HG02759 (cell line): ENCODE data around the gene TNP2.
A peak's percentile ranks its signal among the peaks of the same experiment; 100 is the strongest.

Experiments
- ATAC-seq: cut with Tn5 transposase; IDR thresholded peaks from one replicate; pipeline ENCODE4 v1.9.1; 2021; ENCODE audit warnings: mild to moderate bottlenecking, moderate library complexity; ENCODE audit not compliant: unreplicated experiment

TNP2 gene

GRCh38 chr16:11245222-11245737 lies 23.8 kb downstream of the TNP2 start:
- no peak for ATAC-seq

GRCh38 chr16:11242658-11243057 lies 26.5 kb downstream of the TNP2 start:
- ATAC-seq = no peak

GRCh38 chr16:11241480-11242204 lies 27.5 kb downstream of the TNP2 start:
- no peak for ATAC-seq

DNA sequence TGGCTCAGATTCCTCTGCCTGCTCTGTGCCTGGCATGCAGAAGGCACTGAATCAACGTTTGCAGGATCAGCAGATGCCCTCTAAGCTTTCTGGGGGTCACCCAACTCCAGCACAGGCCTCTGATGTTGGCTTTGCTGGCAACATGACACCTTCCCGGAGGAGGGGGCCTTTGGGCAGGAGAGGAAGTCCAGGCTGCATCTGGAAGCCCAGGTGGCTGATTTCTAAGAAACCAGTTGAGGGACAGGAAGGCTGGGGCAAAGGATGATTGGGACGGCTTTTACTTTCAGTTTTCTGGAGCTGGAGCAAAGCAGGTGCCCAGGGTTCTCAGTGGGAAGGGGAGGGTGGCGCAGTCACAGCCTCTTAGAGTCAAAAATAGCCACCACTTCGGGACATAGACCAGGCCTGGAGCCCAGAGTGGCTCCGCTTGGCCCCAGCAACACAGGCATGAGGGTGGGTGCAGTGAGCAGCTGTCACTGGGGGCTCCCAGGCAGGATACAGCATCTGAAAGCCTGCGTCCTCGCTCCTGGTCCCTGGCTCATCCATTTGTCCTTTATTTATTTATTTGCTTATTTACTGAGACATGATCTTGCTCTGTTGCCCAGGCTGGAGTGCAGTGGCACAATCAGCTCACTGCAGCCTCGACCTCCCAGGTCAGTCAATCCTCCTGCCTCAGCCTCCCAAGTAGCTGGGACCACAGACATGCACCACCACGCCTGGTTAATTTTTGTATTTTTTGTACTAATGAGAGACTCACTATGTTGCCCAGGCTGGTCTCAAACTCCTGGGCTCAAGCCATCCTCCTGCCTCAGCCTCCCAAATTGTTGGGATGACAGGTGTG lies 28.3 kb downstream of the TNP2 start:
- no peak for ATAC-seq

DNA sequence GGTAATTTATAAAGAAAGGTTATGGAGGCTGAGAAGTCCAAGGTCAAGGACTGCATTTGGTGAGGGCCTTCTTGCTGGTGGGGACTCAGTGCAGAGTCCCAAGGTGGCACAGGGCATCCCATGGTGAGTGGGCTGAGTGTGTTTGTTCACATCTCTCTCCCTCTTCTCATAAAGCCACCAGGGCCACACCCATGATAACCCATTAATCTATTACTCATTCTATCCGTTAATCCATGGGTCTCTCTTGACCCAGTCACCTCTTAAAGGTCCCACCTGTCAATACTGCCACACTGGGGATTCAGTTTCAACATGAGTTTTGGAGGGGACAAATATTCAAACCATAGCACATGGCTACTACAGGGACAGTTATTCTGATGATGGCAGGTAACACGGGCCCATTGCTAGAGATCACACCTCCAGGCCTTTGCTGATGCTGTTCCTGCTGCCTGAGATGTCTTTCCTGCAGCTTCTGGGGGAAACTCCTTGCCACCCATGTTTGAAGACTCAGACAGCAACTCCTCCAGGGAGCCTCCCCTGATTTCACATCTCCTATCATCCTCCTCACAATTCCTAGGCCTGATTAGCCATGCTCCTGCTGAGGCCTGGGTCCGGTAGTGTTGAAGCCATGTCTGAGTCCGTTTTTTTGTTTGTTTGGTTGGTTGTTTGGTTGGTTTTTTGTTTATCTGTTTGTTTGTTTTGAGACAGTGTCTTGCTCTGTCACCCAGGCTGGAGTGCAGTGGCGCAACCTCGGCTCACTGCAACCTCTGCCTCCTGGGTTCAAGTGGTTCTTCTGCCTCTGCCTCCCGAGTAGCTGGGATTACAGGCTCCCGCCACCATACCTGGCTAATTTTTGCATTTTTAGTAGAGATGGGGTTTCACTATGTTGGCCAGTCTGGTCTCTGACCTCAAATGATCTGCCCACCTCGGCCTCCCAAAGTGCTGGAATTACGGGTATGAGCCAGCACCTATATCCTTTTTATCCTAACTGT lies 29.2 kb downstream of the TNP2 start:
- no peak for ATAC-seq

DNA sequence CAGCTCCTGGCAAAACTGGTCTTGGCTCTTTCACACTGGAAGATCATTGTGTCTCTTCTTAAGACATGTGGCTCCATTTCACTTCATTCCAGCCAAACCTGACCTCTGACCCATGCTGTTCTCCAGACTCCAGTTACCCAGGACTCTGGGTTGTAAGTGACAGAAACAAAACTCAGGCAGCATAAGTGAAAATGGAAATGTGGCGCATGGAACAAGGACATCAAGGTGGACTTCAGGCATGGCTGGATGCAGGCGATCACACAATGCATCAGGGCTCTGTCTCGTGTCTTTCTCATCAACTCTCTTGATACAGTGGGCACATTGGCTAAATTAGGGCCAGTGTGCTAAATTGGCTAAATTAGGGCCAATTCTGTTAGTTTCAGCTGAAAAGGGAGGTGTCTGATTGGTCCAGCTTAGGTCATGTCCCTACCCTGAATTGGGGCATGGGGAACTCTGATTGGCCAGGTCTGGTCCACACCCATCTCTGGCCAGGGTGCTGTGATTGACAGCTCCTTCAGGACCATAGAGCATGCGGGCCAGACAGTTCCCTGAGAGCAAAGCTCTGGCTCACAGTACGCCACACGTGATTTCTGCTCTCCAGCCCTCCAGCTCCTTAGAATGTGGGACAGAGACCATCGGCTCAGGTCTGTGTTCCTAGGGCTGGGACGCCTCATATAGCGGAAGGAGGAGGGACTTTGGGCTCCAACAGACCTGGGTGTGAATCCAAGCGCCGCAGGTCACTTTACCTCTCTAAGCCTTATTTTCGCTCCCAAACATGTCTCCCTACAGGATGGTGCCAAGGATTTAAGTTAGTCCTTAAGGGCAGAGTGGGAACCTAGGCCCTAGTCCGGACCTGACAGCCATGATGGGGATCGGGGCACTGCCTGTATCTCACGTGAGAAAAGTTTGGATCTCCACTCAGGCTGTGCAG lies 30.6 kb downstream of the TNP2 start:
- no peak for ATAC-seq

DNA sequence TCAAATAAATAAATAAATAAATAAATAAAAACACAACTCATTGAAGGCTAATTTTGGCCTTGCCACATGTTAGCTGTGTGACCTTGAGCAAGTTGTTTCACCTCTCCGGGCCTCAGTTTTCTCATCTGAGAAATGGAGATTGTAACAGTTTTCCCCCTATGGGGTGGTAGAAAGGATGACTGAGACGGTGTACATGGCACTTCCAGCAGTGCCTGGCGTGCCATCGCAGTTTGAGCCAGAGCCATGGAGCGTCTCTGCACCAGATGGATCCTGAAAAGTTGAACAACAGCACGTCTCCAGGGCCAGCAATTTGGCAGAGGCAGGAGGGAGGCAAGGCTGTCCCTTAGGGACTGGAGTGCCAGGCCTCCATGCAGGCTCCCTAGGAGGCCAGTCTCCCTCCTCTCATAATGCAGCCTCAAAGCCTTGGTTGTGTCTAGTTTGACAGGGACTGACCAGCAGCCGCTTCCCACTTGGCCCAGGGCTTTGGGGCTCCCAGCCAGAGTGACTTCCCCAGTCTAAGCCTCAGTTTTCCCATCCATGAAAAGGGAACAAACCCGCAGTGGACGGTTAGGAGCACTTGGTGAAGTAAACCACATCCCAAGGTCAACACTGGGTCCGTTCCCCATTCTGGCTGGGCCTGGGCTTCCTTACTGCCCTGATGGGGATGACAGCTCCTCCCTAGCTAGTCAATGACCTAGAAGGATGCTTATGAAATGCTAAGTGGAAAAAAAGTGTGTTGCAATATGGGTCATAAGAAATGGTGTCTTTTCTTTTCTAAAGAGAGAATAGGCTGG lies 32.5 kb downstream of the TNP2 start:
- no peak for ATAC-seq

DNA sequence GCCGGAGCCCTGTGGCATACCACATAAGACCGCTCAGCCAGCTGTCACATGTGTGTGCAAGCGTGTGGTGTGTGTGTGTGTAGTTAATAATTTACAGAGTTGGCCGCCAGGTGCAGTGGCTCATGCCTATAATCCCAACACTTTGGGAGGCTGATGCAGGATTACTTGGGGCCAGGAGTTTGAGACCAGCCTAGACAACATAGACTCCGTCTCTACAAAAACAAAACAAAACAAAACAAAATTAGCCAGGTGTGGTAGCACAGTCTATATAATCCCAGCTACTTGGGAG lies 33.5 kb downstream of the TNP2 start:
- no peak for ATAC-seq

DNA sequence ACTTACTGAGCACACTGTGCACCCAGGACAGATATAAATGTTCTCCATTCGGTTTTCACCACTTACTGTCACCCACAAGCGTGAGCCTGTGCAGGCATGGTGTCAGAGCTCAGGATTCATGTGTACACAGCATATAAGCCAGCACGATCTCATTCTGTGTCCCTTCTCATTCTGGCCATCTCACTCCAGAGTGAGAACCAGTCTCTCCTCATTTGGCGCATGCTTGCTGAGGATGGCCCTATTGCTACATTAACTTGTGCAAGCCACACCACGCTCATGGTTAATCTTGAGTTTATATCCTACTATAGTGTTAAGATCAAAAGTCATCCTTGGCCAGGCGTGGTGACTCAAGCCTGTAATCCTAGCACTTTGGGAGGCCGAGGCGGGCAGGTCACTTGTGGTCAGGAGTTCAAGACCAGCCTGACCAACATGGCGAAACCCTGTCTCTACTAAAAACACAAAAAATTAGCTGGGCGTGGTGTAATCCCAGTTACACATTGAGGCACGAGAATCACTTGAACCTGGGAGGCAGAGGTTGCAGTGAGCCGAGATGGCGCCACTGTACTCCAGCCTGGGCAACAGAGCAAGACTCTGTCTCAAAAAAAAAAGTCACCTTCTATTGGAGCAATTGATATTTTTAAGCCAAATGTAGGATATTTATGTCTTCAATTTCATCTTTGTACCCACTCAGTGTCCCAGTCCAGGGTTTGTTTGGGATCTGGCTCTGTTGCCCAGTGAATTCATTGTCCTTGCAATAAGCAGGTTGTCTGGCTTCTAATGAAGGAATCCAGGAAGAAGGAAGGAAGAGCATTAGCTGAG lies 34.0 kb downstream of the TNP2 start:
- ATAC-seq = no peak

GRCh38 chr16:11233727-11234376 lies 35.3 kb downstream of the TNP2 start:
- ATAC-seq = no peak

DNA sequence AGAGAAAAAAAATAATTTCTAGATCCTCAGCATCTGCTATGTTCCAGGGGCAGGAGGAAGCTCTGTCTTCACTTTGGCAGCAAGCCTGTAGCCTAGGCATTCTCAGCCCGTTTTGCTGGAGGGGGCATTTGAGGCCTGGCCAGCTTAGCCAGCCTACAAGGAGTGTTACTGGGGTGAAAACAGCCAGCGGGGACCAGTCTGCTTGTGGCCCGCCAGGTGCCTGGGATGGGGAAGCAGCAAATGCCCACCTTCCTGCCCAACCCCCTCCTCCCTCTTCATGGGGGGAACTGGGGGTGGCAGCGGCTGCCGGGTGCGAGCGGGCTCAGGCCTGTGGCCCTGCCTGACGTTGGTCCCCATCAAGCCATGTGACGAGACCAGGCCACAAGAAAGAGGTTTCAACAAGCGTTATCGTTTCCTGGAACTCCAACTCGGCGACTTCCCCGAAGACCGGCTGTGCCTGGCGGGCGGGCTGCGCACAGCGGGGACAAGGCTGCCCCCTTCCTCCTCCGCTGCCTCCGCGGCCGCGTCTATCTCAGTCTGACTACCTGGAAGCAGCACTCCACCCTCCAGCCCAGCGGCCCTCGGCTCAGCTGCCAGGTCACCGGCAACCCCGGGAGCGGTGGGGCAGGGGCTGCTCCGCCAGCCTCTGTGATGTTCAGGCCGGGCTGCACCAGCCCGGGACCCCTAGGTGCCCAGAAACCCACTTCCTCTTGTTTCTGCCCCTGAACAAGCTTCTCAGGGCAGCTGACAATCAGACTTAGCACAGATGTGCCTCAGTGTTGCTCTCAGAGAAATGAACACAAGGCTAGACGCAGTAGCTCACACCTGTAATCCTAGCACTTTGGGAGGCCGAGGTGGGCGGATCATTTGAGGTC lies 36.0 kb downstream of the TNP2 start:
- peak; percentile 76 for ATAC-seq

DNA sequence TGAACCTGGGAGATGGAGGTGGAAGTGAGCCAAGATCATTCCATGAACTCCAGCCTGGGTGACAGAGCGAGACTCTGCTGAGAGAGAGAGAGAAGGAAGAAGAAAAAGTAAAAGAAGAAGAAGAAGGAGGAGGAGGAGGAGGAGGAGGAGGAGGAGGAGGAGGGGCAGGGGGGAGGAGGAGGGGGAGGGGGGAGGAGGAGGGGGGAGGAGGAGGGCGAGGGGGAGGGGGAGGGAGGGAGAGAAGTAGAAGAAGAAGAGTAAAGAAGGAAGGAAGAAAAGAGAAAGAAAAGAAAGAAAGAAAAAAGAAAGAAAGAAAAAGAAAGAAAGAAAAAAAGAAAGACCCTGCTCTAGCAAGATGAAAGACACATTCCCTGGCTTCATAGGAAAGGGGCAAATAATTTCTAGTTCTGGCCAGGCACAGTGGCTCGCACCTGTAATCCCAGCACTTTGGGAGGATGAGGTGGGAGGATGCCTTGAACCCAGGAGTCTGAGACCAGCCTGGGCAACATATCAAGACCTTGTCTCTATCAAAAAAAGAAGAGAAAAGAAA lies 36.7 kb downstream of the TNP2 start:
- ATAC-seq = no peak

GRCh38 chr16:11231367-11231970 lies 37.7 kb downstream of the TNP2 start:
- no peak for ATAC-seq

- no peak for ATAC-seq
These were observed 39.2 kb downstream of the TNP2 start for GRCh38 chr16:11229906-11230305.

DNA sequence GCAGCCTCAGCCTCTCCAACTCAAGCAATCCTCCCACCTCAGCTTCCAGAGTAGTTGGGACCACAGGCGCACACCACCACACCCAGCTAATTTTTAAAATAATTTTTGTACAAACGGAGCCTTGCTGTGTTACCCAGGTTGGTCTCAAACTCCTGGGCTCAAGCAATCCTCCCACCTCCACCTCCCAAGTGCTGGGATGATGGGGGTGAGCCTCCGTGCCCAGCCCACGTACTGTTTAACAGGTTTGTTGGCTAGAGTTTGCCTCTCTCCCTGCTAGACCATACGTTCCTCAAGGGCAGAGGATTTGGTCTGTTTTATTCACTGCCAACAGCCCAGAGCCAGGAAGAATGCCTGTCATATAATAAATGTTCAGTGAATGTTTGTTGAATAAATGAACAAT lies 39.7 kb downstream of the TNP2 start:
- no peak for ATAC-seq
